ENCODE measurements around the gene FAS. TPM values are rescaled to one million over a fixed set of nuclear protein-coding genes. Genes with fewer than 3 reads are reported as not detected.

Gene FAS
- total and polyA plus RNA-seq, 4 donors: 9.5 to 28.5 (median 27.9) TPM

GRCh38 chr10:88962336-88962735 lies 28.3 kb upstream of the FAS start:
- no peaks in the 10 kb centered on the region for H3K9me3 ChIP-seq (ENCODE audit: control insufficient read depth, low read length)
- no peak overlapping the region for H3K27ac ChIP-seq (ENCODE audit: low read depth in 1 of 2, low read length in 2 of 2)
- DNase-seq (no peak), ATAC-seq (ENCODE audit: low FRiP score) (no peak)
- H3K4me1 ChIP-seq (ENCODE audit: control insufficient read depth in 1 of 2, insufficient read depth in 2 of 2, low read length in 2 of 2): peaks cover 6 to 16% of the 10 kb centered on the region in 2 donors
- no peak overlapping the region for H3K4me3 ChIP-seq (ENCODE audit: low read length in 2 of 2)
- intact Hi-C loops (cut with DNase I): no loop called here
- H3K36me3 ChIP-seq (ENCODE audit: control insufficient read depth in 1 of 2, insufficient read depth in 2 of 2, low read length in 1 of 2): no peaks in the 10 kb centered on the region
- H3K27me3 ChIP-seq (ENCODE audit: control insufficient read depth in 1 of 2, insufficient read depth in 2 of 2, low read length in 1 of 2): no peaks in the 10 kb centered on the region
- WGBS, 2 donors: 46 to 74% methylated on average over 2 of the region's 2 CpGs

DNA sequence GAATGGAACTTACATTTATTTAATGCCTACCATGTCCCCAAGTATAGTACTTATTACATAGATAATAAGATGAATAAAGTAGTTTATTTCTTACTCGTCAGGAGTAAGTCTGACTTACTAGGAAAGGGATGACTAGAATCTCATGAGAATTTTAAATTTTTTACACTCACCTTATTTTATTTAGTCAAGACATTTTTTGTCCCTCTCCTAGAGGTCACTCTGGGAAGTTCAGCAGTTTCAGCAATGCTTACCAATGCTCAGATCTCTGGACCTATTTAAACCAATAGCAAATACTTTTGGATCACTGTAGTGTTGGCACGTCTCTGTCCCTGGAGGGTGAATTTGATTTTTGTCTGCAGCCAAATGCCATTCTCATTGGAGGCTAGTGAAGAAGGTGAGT lies 27.3 kb upstream of the FAS start:
- Histone ChIP-seq H3K4me1 (ENCODE audit: control insufficient read depth in 1 of 2, insufficient read depth in 2 of 2, low read length in 2 of 2) (peaks cover 7 to 16% of the 10 kb centered on the region in 2 donors), H3K27ac (ENCODE audit: low read depth in 1 of 2, low read length in 2 of 2) (peak overlapping the region; percentile 67 to 75), H3K4me3 (ENCODE audit: low read length in 2 of 2) (peak overlapping the region in 1 of 2 donors; percentile 10), H3K27me3 (ENCODE audit: control insufficient read depth in 1 of 2, insufficient read depth in 2 of 2, low read length in 1 of 2) (no peaks in the 10 kb centered on the region), H3K36me3 (ENCODE audit: control insufficient read depth in 1 of 2, insufficient read depth in 2 of 2, low read length in 1 of 2) (no peaks in the 10 kb centered on the region), H3K9me3 (ENCODE audit: control insufficient read depth, low read length) (no peaks in the 10 kb centered on the region)
- intact Hi-C loops (cut with DNase I): no loop called here
- 43 to 51% methylated on average over 2 of the region's 2 CpGs for WGBS, 2 donors
- ATAC-seq (ENCODE audit: low FRiP score) (no peak), DNase-seq (no peak)

- 8 to 9% methylated on average over 1 of the region's 1 CpG for WGBS, 2 donors
These were observed 26.2 kb upstream of the FAS start for GRCh38 chr10:88964360-88964759.

GRCh38 chr10:88964869-88965415 lies 25.7 kb upstream of the FAS start:
- peak overlapping the region in 1 of 2 donors; percentile 19 for H3K4me3 ChIP-seq (ENCODE audit: low read length in 2 of 2)
- intact Hi-C loops (cut with DNase I): no loop called here
- H3K27ac ChIP-seq (ENCODE audit: low read depth in 1 of 2, low read length in 2 of 2): peak overlapping the region; percentile 64 to 90
- peaks cover 7 to 18% of the 10 kb centered on the region in 2 donors for H3K4me1 ChIP-seq (ENCODE audit: control insufficient read depth in 1 of 2, insufficient read depth in 2 of 2, low read length in 2 of 2)
- WGBS, 2 donors: 2 to 8% methylated on average over 3 of the region's 3 CpGs
- H3K27me3 ChIP-seq (ENCODE audit: control insufficient read depth in 1 of 2, insufficient read depth in 2 of 2, low read length in 1 of 2): no peaks in the 10 kb centered on the region
- H3K36me3 ChIP-seq (ENCODE audit: control insufficient read depth in 1 of 2, insufficient read depth in 2 of 2, low read length in 1 of 2): no peaks in the 10 kb centered on the region
- no peak for DNase-seq
- no peaks in the 10 kb centered on the region for H3K9me3 ChIP-seq (ENCODE audit: control insufficient read depth, low read length)
- no peak for ATAC-seq (ENCODE audit: low FRiP score)

More at GRCh38 chr10:88964360-88964759, 26.2 kb upstream of the FAS start:
- ATAC-seq (ENCODE audit: low FRiP score): no peak
- no peaks in the 10 kb centered on the region for H3K36me3 ChIP-seq (ENCODE audit: control insufficient read depth in 1 of 2, insufficient read depth in 2 of 2, low read length in 1 of 2)
- H3K27ac ChIP-seq (ENCODE audit: low read depth in 1 of 2, low read length in 2 of 2): peak overlapping the region; percentile 64 to 90
- DNase-seq: no peak
- H3K27me3 ChIP-seq (ENCODE audit: control insufficient read depth in 1 of 2, insufficient read depth in 2 of 2, low read length in 1 of 2): no peaks in the 10 kb centered on the region
- no peaks in the 10 kb centered on the region for H3K9me3 ChIP-seq (ENCODE audit: control insufficient read depth, low read length)
- peaks cover 7 to 16% of the 10 kb centered on the region in 2 donors for H3K4me1 ChIP-seq (ENCODE audit: control insufficient read depth in 1 of 2, insufficient read depth in 2 of 2, low read length in 2 of 2)
- intact Hi-C loops (cut with DNase I): no loop called here
- H3K4me3 ChIP-seq (ENCODE audit: low read length in 2 of 2): no peak overlapping the region

GRCh38 chr10:88966797-88967196 lies 23.8 kb upstream of the FAS start:
- peak overlapping the region; percentile 83 to 92 for H3K27ac ChIP-seq (ENCODE audit: low read depth in 1 of 2, low read length in 2 of 2)
- WGBS, 2 donors: 1 to 5% methylated on average over 3 of the region's 3 CpGs
- H3K36me3 ChIP-seq (ENCODE audit: control insufficient read depth in 1 of 2, insufficient read depth in 2 of 2, low read length in 1 of 2): no peaks in the 10 kb centered on the region
- H3K9me3 ChIP-seq (ENCODE audit: control insufficient read depth, low read length): no peaks in the 10 kb centered on the region
- no peak overlapping the region for H3K4me3 ChIP-seq (ENCODE audit: low read length in 2 of 2)
- H3K27me3 ChIP-seq (ENCODE audit: control insufficient read depth in 1 of 2, insufficient read depth in 2 of 2, low read length in 1 of 2): no peaks in the 10 kb centered on the region
- H3K4me1 ChIP-seq (ENCODE audit: control insufficient read depth in 1 of 2, insufficient read depth in 2 of 2, low read length in 2 of 2): peaks cover 7 to 22% of the 10 kb centered on the region in 2 donors
- DNase-seq: peak; percentile 65 to 86
- ATAC-seq (ENCODE audit: low FRiP score): peak; percentile 44
- intact Hi-C loops (cut with DNase I): no loop called here

- H3K9me3 ChIP-seq (ENCODE audit: control insufficient read depth, low read length): no peaks in the 10 kb centered on the region
- H3K27ac ChIP-seq (ENCODE audit: low read depth in 1 of 2, low read length in 2 of 2): peak overlapping the region in 1 of 2 donors; percentile 95
- ATAC-seq (ENCODE audit: low FRiP score) (peak; percentile 64), DNase-seq (no peak)
- H3K36me3 ChIP-seq (ENCODE audit: control insufficient read depth in 1 of 2, insufficient read depth in 2 of 2, low read length in 1 of 2): no peaks in the 10 kb centered on the region
- no peak overlapping the region for H3K4me3 ChIP-seq (ENCODE audit: low read length in 2 of 2)
- H3K27me3 ChIP-seq (ENCODE audit: control insufficient read depth in 1 of 2, insufficient read depth in 2 of 2, low read length in 1 of 2): no peaks in the 10 kb centered on the region
- intact Hi-C loops (cut with DNase I): no loop called here
- peaks cover 7 to 21% of the 10 kb centered on the region in 2 donors for H3K4me1 ChIP-seq (ENCODE audit: control insufficient read depth in 1 of 2, insufficient read depth in 2 of 2, low read length in 2 of 2)
- WGBS, 2 donors: 4% methylated on average over 2 of the region's 2 CpGs
These were observed 22.2 kb upstream of the FAS start for GRCh38 chr10:88968391-88968790.

- WGBS, 2 donors: 2 to 8% methylated on average over 5 of the region's 5 CpGs
- peak; percentile 34 for ATAC-seq (ENCODE audit: low FRiP score)
- Histone ChIP-seq H3K27me3 (ENCODE audit: control insufficient read depth in 1 of 2, insufficient read depth in 2 of 2, low read length in 1 of 2) (no peaks in the 10 kb centered on the region), H3K4me3 (ENCODE audit: low read length in 2 of 2) (no peak overlapping the region), H3K27ac (ENCODE audit: low read depth in 1 of 2, low read length in 2 of 2) (peak overlapping the region; percentile 26 to 76), H3K36me3 (ENCODE audit: control insufficient read depth in 1 of 2, insufficient read depth in 2 of 2, low read length in 1 of 2) (no peaks in the 10 kb centered on the region), H3K9me3 (ENCODE audit: control insufficient read depth, low read length) (no peaks in the 10 kb centered on the region), H3K4me1 (ENCODE audit: control insufficient read depth in 1 of 2, insufficient read depth in 2 of 2, low read length in 2 of 2) (peaks cover 6 to 10% of the 10 kb centered on the region in 2 donors)
- intact Hi-C loops (cut with DNase I): no loop called here
- no peak for DNase-seq
These were observed 19.2 kb upstream of the FAS start for GRCh38 chr10:88971221-88972061.

- Histone ChIP-seq H3K27me3 (ENCODE audit: control insufficient read depth in 1 of 2, insufficient read depth in 2 of 2, low read length in 1 of 2) (no peaks in the 10 kb centered on the region), H3K4me1 (ENCODE audit: control insufficient read depth in 1 of 2, insufficient read depth in 2 of 2, low read length in 2 of 2) (peaks cover 1 to 7% of the 10 kb centered on the region in 2 donors), H3K27ac (ENCODE audit: low read depth in 1 of 2, low read length in 2 of 2) (peak overlapping the region in 1 of 2 donors; percentile 78), H3K4me3 (ENCODE audit: low read length in 2 of 2) (no peak overlapping the region), H3K9me3 (ENCODE audit: control insufficient read depth, low read length) (no peaks in the 10 kb centered on the region), H3K36me3 (ENCODE audit: control insufficient read depth in 1 of 2, insufficient read depth in 2 of 2, low read length in 1 of 2) (no peaks in the 10 kb centered on the region)
- 2 to 8% methylated on average over 3 of the region's 3 CpGs for WGBS, 2 donors
- intact Hi-C loops (cut with DNase I): no loop called here
- DNase-seq (no peak), ATAC-seq (ENCODE audit: low FRiP score) (no peak)
These were observed 16.6 kb upstream of the FAS start for GRCh38 chr10:88974012-88974411.
